KMS-11 (cell line): Measurements from ENCODE around the gene GADL1.

Source experiments
- H2AFZ ChIP-seq: fragments of 200-600 bp; sonication (generic); 2 replicates; pipeline ENCODE4 v1.6.1; 2016; ENCODE audit warnings: antibody characterized with exemption, mixed run types, low read depth
- H3K27ac ChIP-seq: fragments of 200-600 bp; sonication (generic); 2 replicates; pipeline ENCODE4 v1.6.1; 2016; ENCODE audit warnings: mild to moderate bottlenecking, mixed run types
- H3K27me3 ChIP-seq: fragments of 200-600 bp; sonication (generic); 2 replicates; pipeline ENCODE4 v1.6.1; 2017; ENCODE audit warnings: mild to moderate bottlenecking, low read depth, mixed run types, moderate library complexity; ENCODE audit not compliant: insufficient read depth
- H3K36me3 ChIP-seq: fragments of 200-600 bp; sonication (generic); 2 replicates; pipeline ENCODE4 v1.6.1; 2017; ENCODE audit warnings: mild to moderate bottlenecking, mixed run types; ENCODE audit not compliant: insufficient read depth
- H3K4me1 ChIP-seq: fragments of 200-600 bp; sonication (generic); 2 replicates; pipeline ENCODE4 v1.6.1; 2016; ENCODE audit warnings: mild to moderate bottlenecking, low read depth, mixed run types; ENCODE audit not compliant: poor library complexity, severe bottlenecking
- H3K4me2 ChIP-seq: fragments of 200-600 bp; sonication (generic); 2 replicates; pipeline ENCODE4 v1.7.0; 2016; ENCODE audit warnings: mild to moderate bottlenecking, mixed run types
- H3K4me3 ChIP-seq: fragments of 200-600 bp; sonication (generic); IDR thresholded peaks from 2 replicates; pipeline ENCODE4 v1.6.1; 2017; ENCODE audit warnings: low read depth, low read length, mixed read lengths; ENCODE audit not compliant: insufficient read depth
- H3K79me2 ChIP-seq: fragments of 200-600 bp; sonication (generic); 2 replicates; pipeline ENCODE4 v1.6.1; 2016; ENCODE audit warnings: low read depth, mixed run types; ENCODE audit not compliant: insufficient read depth
- H3K9ac ChIP-seq: fragments of 200-600 bp; sonication (generic); 2 replicates; pipeline ENCODE4 v1.6.1; 2016; ENCODE audit warnings: mild to moderate bottlenecking, mixed run types
- H4K20me1 ChIP-seq: fragments of 200-600 bp; sonication (generic); 2 replicates; pipeline ENCODE4 v1.6.1; 2016; ENCODE audit warnings: mild to moderate bottlenecking, mixed run types; ENCODE audit not compliant: insufficient read depth
- CTCF ChIP-seq: fragments of 200-600 bp; sonication (generic); conservative IDR thresholded peaks from 2 replicates; pipeline ENCODE4 v1.6.1; 2017; ENCODE audit warnings: low read depth, mild to moderate bottlenecking, antibody characterized with exemption, low read length, moderate library complexity, mixed read lengths

The GADL1 gene

DNA sequence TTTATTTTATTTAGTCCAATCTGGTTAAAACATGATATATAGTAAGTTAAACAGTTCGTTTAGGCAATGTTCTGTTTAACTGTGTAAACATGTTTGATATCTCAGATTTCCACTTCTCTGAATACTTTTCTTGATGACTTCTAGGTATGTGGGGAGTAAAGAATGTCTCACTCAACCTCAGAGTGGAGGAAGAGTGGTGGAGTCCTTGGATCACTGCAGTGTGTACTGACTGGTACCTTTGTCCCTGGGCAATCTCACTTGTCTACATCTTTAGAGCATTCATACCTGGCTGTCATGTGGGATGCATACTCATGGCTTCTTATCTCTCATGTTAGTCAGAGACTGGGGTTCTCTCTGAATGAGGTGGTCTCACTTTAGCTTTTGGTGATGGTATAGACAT lies 15.6 kb downstream of the GADL1 start:
- no peak overlapping the region for H2AFZ ChIP-seq
- H3K4me1 ChIP-seq = no peaks in the 10 kb centered on the region
- H3K79me2 ChIP-seq = no peaks in the 10 kb centered on the region
- no peaks in the 10 kb centered on the region for H3K36me3 ChIP-seq
- H3K9ac ChIP-seq = no peak overlapping the region
- H3K4me3 ChIP-seq = no peak overlapping the region
- no peak overlapping the region for H3K4me2 ChIP-seq
- no peak overlapping the region for H3K27ac ChIP-seq
- H3K27me3 ChIP-seq = no peaks in the 10 kb centered on the region
- no peak for TF ChIP-seq CTCF
- H4K20me1 ChIP-seq = no peaks in the 10 kb centered on the region

GRCh38 chr3:30875505-30875904 lies 19.0 kb downstream of the GADL1 start:
- no peaks in the 10 kb centered on the region for H4K20me1 ChIP-seq
- no peak overlapping the region for H3K9ac ChIP-seq
- no peak overlapping the region for H2AFZ ChIP-seq
- no peaks in the 10 kb centered on the region for H3K27me3 ChIP-seq
- H3K27ac ChIP-seq = no peak overlapping the region
- no peak overlapping the region for H3K4me2 ChIP-seq
- no peaks in the 10 kb centered on the region for H3K79me2 ChIP-seq
- H3K36me3 ChIP-seq = no peaks in the 10 kb centered on the region
- H3K4me3 ChIP-seq = no peak overlapping the region
- no peaks in the 10 kb centered on the region for H3K4me1 ChIP-seq
- no peak for TF ChIP-seq CTCF

GRCh38 chr3:30873671-30874070 lies 20.8 kb downstream of the GADL1 start:
- no peak overlapping the region for H3K4me3 ChIP-seq
- no peaks in the 10 kb centered on the region for H4K20me1 ChIP-seq
- H3K4me2 ChIP-seq = no peak overlapping the region
- H3K9ac ChIP-seq = no peak overlapping the region
- H3K27ac ChIP-seq = no peak overlapping the region
- no peak overlapping the region for H2AFZ ChIP-seq
- H3K4me1 ChIP-seq = no peaks in the 10 kb centered on the region
- no peaks in the 10 kb centered on the region for H3K36me3 ChIP-seq
- TF ChIP-seq CTCF = no peak
- no peaks in the 10 kb centered on the region for H3K79me2 ChIP-seq
- H3K27me3 ChIP-seq = no peaks in the 10 kb centered on the region

- H3K36me3 ChIP-seq = no peaks in the 10 kb centered on the region
- H3K27me3 ChIP-seq = no peaks in the 10 kb centered on the region
- no peaks in the 10 kb centered on the region for H3K4me1 ChIP-seq
- H3K4me2 ChIP-seq = no peak overlapping the region
- no peak overlapping the region for H3K4me3 ChIP-seq
- H3K79me2 ChIP-seq = no peaks in the 10 kb centered on the region
- H4K20me1 ChIP-seq = no peaks in the 10 kb centered on the region
- H2AFZ ChIP-seq = no peak overlapping the region
- no peak for TF ChIP-seq CTCF
- no peak overlapping the region for H3K27ac ChIP-seq
- H3K9ac ChIP-seq = no peak overlapping the region
Observed at GRCh38 chr3:30872879-30873278, 21.6 kb downstream of the GADL1 start.

GRCh38 chr3:30871720-30872119 lies 22.7 kb downstream of the GADL1 start:
- no peak for TF ChIP-seq CTCF
- no peaks in the 10 kb centered on the region for H3K79me2 ChIP-seq

More at GRCh38 chr3:30871720-30872119, 22.7 kb downstream of the GADL1 start:
- H4K20me1 ChIP-seq = no peaks in the 10 kb centered on the region
- H2AFZ ChIP-seq = no peak overlapping the region
- no peak overlapping the region for H3K4me2 ChIP-seq
- H3K27me3 ChIP-seq = no peaks in the 10 kb centered on the region
- H3K4me1 ChIP-seq = no peaks in the 10 kb centered on the region
- no peak overlapping the region for H3K9ac ChIP-seq
- no peak overlapping the region for H3K27ac ChIP-seq
- H3K36me3 ChIP-seq = no peaks in the 10 kb centered on the region
- H3K4me3 ChIP-seq = no peak overlapping the region
